H9 (cell line): ENCODE measurements around the gene NDOR1. TPM values are rescaled to one million over a fixed set of nuclear protein-coding genes. Genes with fewer than 3 reads are reported as not detected.

Experiments used
- DNase-seq: peaks from one replicate; pipeline ENCODE4 v3.0.0-alpha.2; 2017
- H2AFZ ChIP-seq: one replicate; pipeline ENCODE4 v1.6.1; 2013; ENCODE audit warnings: mild to moderate bottlenecking, low read length, control low read depth, moderate library complexity
- H2AK5ac ChIP-seq: 2 replicates; pipeline ENCODE4 v1.6.1; 2013; ENCODE audit warnings: low read length, control low read depth, mixed read lengths; ENCODE audit not compliant: insufficient read length
- H2BK120ac ChIP-seq: one replicate; pipeline ENCODE4 v1.6.1; 2013; ENCODE audit warnings: low read depth, mild to moderate bottlenecking, low read length, control low read depth, inconsistent platforms; ENCODE audit not compliant: poor library complexity, severe bottlenecking
- H2BK12ac ChIP-seq: 2 replicates; pipeline ENCODE4 v1.6.1; 2013; ENCODE audit warnings: low read length, control low read depth, mixed read lengths, low read depth; ENCODE audit not compliant: insufficient read length
- H2BK15ac ChIP-seq: 2 replicates; pipeline ENCODE4 v1.6.1; 2013; ENCODE audit warnings: low read depth, low read length, control low read depth
- H2BK20ac ChIP-seq: one replicate; pipeline ENCODE4 v1.6.1; 2013; ENCODE audit warnings: low read depth, mild to moderate bottlenecking, low read length, control low read depth, inconsistent platforms; ENCODE audit not compliant: poor library complexity, severe bottlenecking
- H2BK5ac ChIP-seq: 2 replicates; pipeline ENCODE4 v1.6.1; 2013; ENCODE audit warnings: low read length, control low read depth, mixed read lengths; ENCODE audit not compliant: insufficient read length
- H3K14ac ChIP-seq: 2 replicates; pipeline ENCODE4 v1.6.1; 2013; ENCODE audit warnings: low read length, control low read depth; ENCODE audit not compliant: insufficient read depth
- H3K18ac ChIP-seq: 2 replicates; pipeline ENCODE4 v1.6.1; 2013; ENCODE audit warnings: low read depth, mild to moderate bottlenecking, mixed read lengths, low read length, control low read depth; ENCODE audit not compliant: insufficient read length
- H3K23ac ChIP-seq: 2 replicates; pipeline ENCODE4 v1.6.1; 2013; ENCODE audit warnings: low read length, control low read depth, mixed read lengths, low read depth; ENCODE audit not compliant: insufficient read length
- H3K23me2 ChIP-seq: 2 replicates; pipeline ENCODE4 v1.6.1; 2013; ENCODE audit warnings: low read depth, mild to moderate bottlenecking, mixed read lengths, low read length, control low read depth; ENCODE audit not compliant: insufficient read length, poor library complexity, severe bottlenecking
- H3K27ac ChIP-seq: 2 replicates; pipeline ENCODE4 v1.5.1; 2013; ENCODE audit warnings: low read length, control low read depth, mixed read lengths, low read depth; ENCODE audit not compliant: insufficient read length
- H3K27me3 ChIP-seq: 2 replicates; pipeline ENCODE4 v1.6.1; 2013; ENCODE audit warnings: low read length, control low read depth, inconsistent platforms; ENCODE audit not compliant: insufficient read depth
- H3K4ac ChIP-seq: 2 replicates; pipeline ENCODE4 v1.6.1; 2013; ENCODE audit warnings: low read depth, mild to moderate bottlenecking, control low read depth, inconsistent platforms, low read length, moderate library complexity
- H3K4me1 ChIP-seq: 2 replicates; pipeline ENCODE4 v1.6.1; 2013; ENCODE audit warnings: low read length, control low read depth, inconsistent platforms; ENCODE audit not compliant: insufficient read depth
- H3K4me2 ChIP-seq: 2 replicates; pipeline ENCODE4 v1.6.1; 2013; ENCODE audit warnings: low read length, control low read depth, mixed read lengths; ENCODE audit not compliant: insufficient read length, insufficient read depth
- H3K56ac ChIP-seq: 2 replicates; pipeline ENCODE4 v1.6.1; 2013; ENCODE audit warnings: low read depth, mild to moderate bottlenecking, mixed read lengths, low read length, control low read depth; ENCODE audit not compliant: insufficient read length
- H3K79me1 ChIP-seq: 2 replicates; pipeline ENCODE4 v1.6.1; 2013; ENCODE audit warnings: low read depth, mild to moderate bottlenecking, moderate library complexity, low read length, control low read depth, inconsistent platforms; ENCODE audit not compliant: insufficient read depth, poor library complexity, severe bottlenecking
- H3K79me2 ChIP-seq: 2 replicates; pipeline ENCODE4 v1.6.1; 2013; ENCODE audit warnings: low read length, control low read depth, inconsistent platforms; ENCODE audit not compliant: insufficient read depth
- H3K9ac ChIP-seq: 2 replicates; pipeline ENCODE4 v1.6.1; 2013; ENCODE audit warnings: low read length, control low read depth, mixed read lengths; ENCODE audit not compliant: insufficient read length; ENCODE audit errors: extremely low read depth
- H3K9me3 ChIP-seq: one replicate; pipeline ENCODE4 v1.6.1; 2013; ENCODE audit warnings: low read depth, low read length, inconsistent platforms; ENCODE audit not compliant: control insufficient read depth
- H3T11ph ChIP-seq: one replicate; pipeline ENCODE4 v1.6.1; 2013; ENCODE audit warnings: mild to moderate bottlenecking, low read length, control low read depth, inconsistent platforms
- H4K20me1 ChIP-seq: one replicate; pipeline ENCODE4 v1.6.1; 2013; ENCODE audit not compliant: control insufficient read depth, insufficient read length, insufficient read depth
- H4K5ac ChIP-seq: 2 replicates; pipeline ENCODE4 v1.6.1; 2013; ENCODE audit warnings: low read depth, mild to moderate bottlenecking, mixed read lengths, low read length, control low read depth; ENCODE audit not compliant: insufficient read length
- H4K8ac ChIP-seq: replicated peaks from 2 replicates; pipeline ENCODE4 v1.6.1; 2013; ENCODE audit warnings: low read length, control low read depth, mixed read lengths, low read depth; ENCODE audit not compliant: insufficient read length
- H4K91ac ChIP-seq: 2 replicates; pipeline ENCODE4 v1.6.1; 2013; ENCODE audit warnings: low read depth, mild to moderate bottlenecking, moderate library complexity, mixed read lengths, low read length, control low read depth; ENCODE audit not compliant: insufficient read length
- H3K27ac Mint-ChIP-seq, 3 experiments: 2 replicates in 2 of 3; 3 replicates in 1 of 3; pipeline ENCODE4 v1.8.0; 2020 to 2021; ENCODE audit warnings: mixed read lengths in 3 of 3, mild to moderate bottlenecking in 1 of 3, moderate library complexity in 1 of 3
- H3K27me3 Mint-ChIP-seq: 2 replicates; pipeline ENCODE4 v1.8.0; 2021; ENCODE audit warnings: low read depth, mild to moderate bottlenecking, moderate library complexity, mixed read lengths
- H3K36me3 Mint-ChIP-seq, 3 experiments: 2 replicates in 2 of 3; 3 replicates in 1 of 3; pipeline ENCODE4 v1.8.0; 2020 to 2021; ENCODE audit warnings: low read depth in 3 of 3, mixed read lengths in 3 of 3; ENCODE audit not compliant: insufficient read depth in 1 of 3
- H3K4me1 Mint-ChIP-seq, 2 experiments: 2 replicates each; pipeline ENCODE4 v1.8.0; 2020; ENCODE audit warnings: mixed read lengths in 2 of 2
- H3K4me3 Mint-ChIP-seq, 2 experiments: 2 replicates in 1 of 2; 3 replicates in 1 of 2; pipeline ENCODE4 v1.8.0; 2020 to 2021; ENCODE audit warnings: mild to moderate bottlenecking in 2 of 2, mixed read lengths in 2 of 2, moderate library complexity in 1 of 2
- H3K9me3 Mint-ChIP-seq, 2 experiments: 2 replicates in 1 of 2; 3 replicates in 1 of 2; pipeline ENCODE4 v1.8.0; 2020; ENCODE audit warnings: mild to moderate bottlenecking in 2 of 2, mixed read lengths in 2 of 2, moderate library complexity in 1 of 2
- CTCF ChIP-seq: fragments of 200-600 bp; sonication (generic); conservative IDR thresholded peaks from 3 replicates; pipeline ENCODE4 v1.8.0; 2021; ENCODE audit warnings: antibody characterized with exemption, mild to moderate bottlenecking
- WGBS: extraction: QIAGEN DNeasy Blood & Tissue Kit; methylation state at CpG from one replicate; pipeline ENCODE4 v1.1.7; 2013; ENCODE audit warnings: missing lambda C conversion rate, low lambda C conversion rate, mixed read lengths; ENCODE audit not compliant: insufficient read length; ENCODE audit errors: extremely low coverage; 5-methylcytosine and 5-hydroxymethylcytosine counted together
- total RNA-seq: library from RNA; stranded (reverse); gene quantifications from 2 replicates; pipeline ENCODE4 v1.2.1, GENCODE V29; 2021

NDOR1 gene
- total RNA-seq, 1 experiment from 2014 or later, result 44.1 TPM

GRCh38 chr9:137202966-137203365, 2.5 kb upstream of the NDOR1 start:
- H3K14ac ChIP-seq, result no peak overlapping the region
- H2BK15ac ChIP-seq, result no peak overlapping the region
- no peaks in the 10 kb centered on the region for H3K27me3 ChIP-seq
- no peak overlapping the region for H2BK12ac ChIP-seq
- Mint-ChIP-seq H3K27ac (no peak overlapping the region), H3K36me3 (peaks cover 6 to 20% (median 13%) of the 10 kb centered on the region in 3 experiments), H3K4me1 (peaks cover 25 to 41% of the 10 kb centered on the region in 2 experiments), H3K9me3 (no peaks in the 10 kb centered on the region), H3K4me3 (peak overlapping the region in 1 of 2 experiments; percentile 42; a peak in 3 of 5 replicates), H3K27me3 (peaks cover 2% of the 10 kb centered on the region; the same call in 1 of the 2 replicates)
- H4K91ac ChIP-seq, result no peak overlapping the region
- no peak overlapping the region for H4K5ac ChIP-seq
- H3T11ph ChIP-seq, result no peak overlapping the region
- peaks cover 13% of the 10 kb centered on the region; the same call in 1 of the 2 replicates for H3K79me2 ChIP-seq
- H3K56ac ChIP-seq, result no peak overlapping the region
- no peak overlapping the region for H2BK20ac ChIP-seq
- H4K20me1 ChIP-seq, result no peaks in the 10 kb centered on the region
- DNase-seq, result no peak
- H3K23me2 ChIP-seq, result peaks cover 8% of the 10 kb centered on the region
- no peak overlapping the region for H3K9ac ChIP-seq
- no peak overlapping the region for H3K23ac ChIP-seq
- H2BK120ac ChIP-seq, result no peak overlapping the region
- H2BK5ac ChIP-seq, result no peak overlapping the region
- no peaks in the 10 kb centered on the region for H3K9me3 ChIP-seq
- TF ChIP-seq CTCF, result no peak
- no peak overlapping the region for H4K8ac ChIP-seq
- peaks cover 23% of the 10 kb centered on the region for H3K79me1 ChIP-seq
- H3K18ac ChIP-seq, result no peak overlapping the region
- WGBS, result no CpG with 5 or more reads among the region's 8 CpGs
- H3K4me1 ChIP-seq, result no peaks in the 10 kb centered on the region; the same call in 1 of the 2 replicates
- H2AK5ac ChIP-seq, result no peak overlapping the region
- H3K4ac ChIP-seq, result no peak overlapping the region
- H3K4me2 ChIP-seq, result no peak overlapping the region
- H2AFZ ChIP-seq, result no peak overlapping the region
- H3K27ac ChIP-seq, result no peak overlapping the region
